Activated CD4-positive, alpha-beta T cell treated with anti-CD3 and anti-CD28 coated beads, Interleukin-2, amount 50 U/mL, for 16 hours (primary cell): ENCODE data around the gene ROBO1.

ENCODE experiments used
- DNase-seq: peaks from one replicate; pipeline ENCODE4 v3.0.0-alpha.2; 2020

The ROBO1 gene

DNA sequence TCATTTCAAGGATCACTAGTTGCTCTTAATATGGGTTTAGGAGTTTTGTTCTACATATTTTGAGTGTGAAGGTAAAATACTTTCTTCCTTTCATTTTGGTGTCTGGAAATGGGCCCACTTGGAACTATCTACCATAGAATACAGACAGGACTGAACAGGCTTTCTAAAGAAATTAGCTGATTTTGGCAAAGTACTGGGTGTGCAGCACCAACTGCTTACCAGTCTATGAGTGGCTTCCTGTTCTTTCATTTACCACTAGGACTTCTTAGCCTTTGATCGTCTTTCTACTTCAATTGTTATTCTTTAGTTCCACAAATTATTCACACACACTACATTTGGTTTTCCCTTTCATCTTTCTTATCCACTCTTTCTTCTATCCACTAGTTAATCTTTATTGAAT lies 1196.3 kb downstream of the ROBO1 start:
- no peak for DNase-seq

DNA sequence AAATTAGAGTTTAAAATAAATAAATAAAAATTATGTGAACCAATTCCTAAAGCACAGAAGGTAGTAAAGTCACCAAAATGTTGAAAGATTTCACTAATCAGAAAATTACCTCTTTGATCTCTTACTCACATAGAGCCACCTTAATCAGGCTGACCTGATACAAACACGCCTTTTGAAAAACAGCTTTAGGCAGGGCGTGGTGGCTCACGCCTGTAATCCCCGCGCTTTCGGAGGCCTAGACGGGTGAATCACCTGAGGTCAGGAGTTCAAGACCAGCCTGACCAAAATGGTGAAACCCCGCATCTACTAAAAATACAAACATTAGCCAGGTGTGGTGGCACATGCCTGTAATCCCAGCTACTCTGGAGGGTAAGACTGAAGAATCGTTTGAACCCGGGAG lies 1197.3 kb downstream of the ROBO1 start:
- DNase-seq = no peak

- no peak for DNase-seq
These were observed 1198.0 kb downstream of the ROBO1 start for GRCh38 chr3:78569804-78570203.

DNA sequence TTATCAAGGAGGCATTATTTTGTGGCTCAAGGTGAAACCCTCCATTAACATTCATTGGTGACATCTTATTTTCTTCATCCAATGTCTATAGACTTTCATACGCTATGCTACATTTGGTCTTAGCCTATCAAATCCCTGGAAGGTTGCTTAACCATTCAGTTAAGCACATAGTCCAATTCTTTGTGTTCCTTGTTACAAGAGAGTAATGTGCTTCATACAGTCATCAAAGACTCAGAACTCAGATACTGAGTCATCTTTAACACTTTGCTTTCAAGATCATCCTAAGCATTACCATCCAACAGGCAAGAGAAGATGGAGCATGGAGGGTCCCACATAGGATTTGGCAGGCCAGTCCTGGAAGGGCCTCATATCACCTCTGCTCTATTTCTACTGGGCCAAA lies 1202.1 kb downstream of the ROBO1 start:
- no peak for DNase-seq

DNA sequence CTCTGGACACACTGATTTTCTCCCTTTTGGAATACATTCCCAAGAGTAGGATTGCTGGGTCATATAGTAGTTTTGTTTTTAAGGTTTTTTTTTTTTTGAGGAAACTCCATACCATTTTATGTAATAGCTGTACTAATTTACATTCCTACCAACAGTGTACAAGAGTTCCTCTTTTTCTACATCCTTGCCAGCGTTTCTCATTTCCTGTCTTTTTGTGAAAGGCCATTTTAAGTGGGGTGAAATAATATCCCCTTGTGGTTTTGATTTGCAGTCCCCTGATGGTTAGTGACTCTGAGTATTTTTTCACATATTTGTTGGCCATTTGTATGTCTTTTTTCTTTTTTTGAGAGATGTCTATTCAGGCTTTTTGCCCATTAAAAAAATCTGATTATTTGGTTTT lies 1205.5 kb downstream of the ROBO1 start:
- DNase-seq = no peak
